Vagina (tissue), 2 donors: ENCODE measurements around the gene TMEM163. TPM values are rescaled to one million over a fixed set of nuclear protein-coding genes. Genes with fewer than 3 reads are reported as not detected.
"Not testable (repeated sequence)": the region's sequence is repeated elsewhere in the genome, so short reads cannot be mapped to it uniquely, and the experiment has no call there.

Experiments used
- DNase-seq, 2 donors: peaks; one replicate each; pipeline ENCODE4 v3.0.0-alpha.2; 2017; ENCODE audit errors: extremely low spot score in 2 of 2
- H3K27ac ChIP-seq: fragments of 200-600 bp; sonication (generic); one replicate; pipeline ENCODE4 v1.5.1; 2019
- H3K27me3 ChIP-seq: fragments of 200-600 bp; sonication (generic); one replicate; pipeline ENCODE4 v1.5.1; 2019
- H3K36me3 ChIP-seq, 2 donors: fragments of 200-600 bp; sonication (generic); one replicate each; pipeline ENCODE4 v1.5.1; 2017 to 2019
- H3K4me1 ChIP-seq: fragments of 200-600 bp; sonication (generic); one replicate; pipeline ENCODE4 v1.5.1; 2019
- H3K4me3 ChIP-seq, 2 donors: fragments of 200-600 bp; sonication (generic); 1 replicate in 1 of 2; 2 replicates in 1 of 2; pipeline ENCODE4 v1.5.1; 2016 to 2019
- H3K9me3 ChIP-seq: fragments of 200-600 bp; sonication (generic); one replicate; pipeline ENCODE4 v1.5.1; 2019
- POLR2A ChIP-seq, 2 donors: fragments of 450-650 bp; IDR thresholded peaks; one replicate each; pipeline ENCODE4 v1.6.1; 2017; ENCODE audit warnings: antibody characterized with exemption in 2 of 2, mild to moderate bottlenecking in 2 of 2, moderate library complexity in 2 of 2
- POLR2AphosphoS5 ChIP-seq, 2 donors: sonication (generic); formaldehyde crosslinking; IDR thresholded peaks; one replicate each; pipeline ENCODE4 v1.9.0; 2017; ENCODE audit warnings: antibody characterized with exemption in 2 of 2, mild to moderate bottlenecking in 2 of 2, low read depth in 1 of 2; ENCODE audit not compliant: insufficient read depth in 1 of 2
- intact Hi-C: fragments of 100-400 bp; cut with DNase I; formaldehyde crosslinking; loops from one replicate; pipeline ENCODE4 v1.15.1; 2023
- total RNA-seq: library from RNA; depleted of rRNA; stranded (reverse); fragments of >200 nt; gene quantifications from one replicate; pipeline ENCODE4 v1.2.3, GENCODE V29; 2016
- TF ChIP-seq, protein P1 (sequence below), 3 experiments: fragments of 450-650 bp in 2 of 3; fragments of 200-600 bp in 1 of 3; sonication (generic) in 1 of 3; IDR thresholded peaks; one replicate each; pipeline ENCODE4 v1.5.1; 2017 to 2019; ENCODE audit warnings: antibody characterized with exemption in 3 of 3, mild to moderate bottlenecking in 2 of 3, moderate library complexity in 2 of 3

The TMEM163 gene
- total RNA-seq, 1 donor from 2014 or later: not detected

DNA sequence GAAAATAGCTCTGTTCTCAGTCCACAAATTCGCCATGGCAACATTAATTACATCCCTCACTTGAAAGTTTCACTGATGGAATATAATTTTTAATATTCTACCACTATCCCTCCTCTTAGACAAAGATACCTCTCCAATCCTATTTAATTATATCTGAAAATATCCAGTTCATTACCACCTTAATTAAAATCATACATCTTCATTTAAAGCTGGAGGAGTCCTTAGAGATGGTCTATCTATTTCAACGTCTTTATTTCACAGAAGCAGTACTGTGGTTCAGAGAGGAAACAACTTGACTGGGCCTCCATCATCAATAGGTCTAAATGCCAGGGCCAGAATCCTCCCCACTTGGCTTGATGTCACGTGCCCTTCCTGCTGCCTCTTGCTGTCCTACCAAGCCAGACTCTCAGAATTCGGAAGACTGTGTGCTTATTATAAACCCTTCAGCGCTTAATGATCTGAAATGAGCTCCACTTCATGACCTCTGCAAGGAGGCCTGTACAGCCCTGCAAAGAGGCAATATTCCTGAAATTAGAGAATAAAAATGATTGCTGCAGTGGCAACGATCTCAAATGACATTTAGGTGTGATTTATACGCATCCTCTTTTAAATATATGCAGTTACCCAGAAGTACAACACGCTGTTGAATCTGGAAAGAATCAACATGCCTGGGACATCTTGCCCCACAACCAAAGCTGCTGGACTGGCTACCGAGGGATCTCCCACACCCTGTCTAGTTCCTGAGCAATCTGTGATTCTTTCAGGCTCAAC is 146.3 kb downstream of the TMEM163 start:
- TF ChIP-seq POLR2AphosphoS5 (IDR thresholded peaks at IDR 0.05; ENCODE audit: insufficient read depth in 1 of 2, low read depth in 1 of 2): no peak
- no peak for TF ChIP-seq POLR2A (IDR thresholded peaks at IDR 0.05)
- TF ChIP-seq, protein P1, sequence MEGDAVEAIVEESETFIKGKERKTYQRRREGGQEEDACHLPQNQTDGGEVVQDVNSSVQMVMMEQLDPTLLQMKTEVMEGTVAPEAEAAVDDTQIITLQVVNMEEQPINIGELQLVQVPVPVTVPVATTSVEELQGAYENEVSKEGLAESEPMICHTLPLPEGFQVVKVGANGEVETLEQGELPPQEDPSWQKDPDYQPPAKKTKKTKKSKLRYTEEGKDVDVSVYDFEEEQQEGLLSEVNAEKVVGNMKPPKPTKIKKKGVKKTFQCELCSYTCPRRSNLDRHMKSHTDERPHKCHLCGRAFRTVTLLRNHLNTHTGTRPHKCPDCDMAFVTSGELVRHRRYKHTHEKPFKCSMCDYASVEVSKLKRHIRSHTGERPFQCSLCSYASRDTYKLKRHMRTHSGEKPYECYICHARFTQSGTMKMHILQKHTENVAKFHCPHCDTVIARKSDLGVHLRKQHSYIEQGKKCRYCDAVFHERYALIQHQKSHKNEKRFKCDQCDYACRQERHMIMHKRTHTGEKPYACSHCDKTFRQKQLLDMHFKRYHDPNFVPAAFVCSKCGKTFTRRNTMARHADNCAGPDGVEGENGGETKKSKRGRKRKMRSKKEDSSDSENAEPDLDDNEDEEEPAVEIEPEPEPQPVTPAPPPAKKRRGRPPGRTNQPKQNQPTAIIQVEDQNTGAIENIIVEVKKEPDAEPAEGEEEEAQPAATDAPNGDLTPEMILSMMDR (IDR thresholded peaks at IDR 0.05): no peak
- no peaks in the 10 kb centered on the region for H3K9me3 ChIP-seq
- no peaks in the 10 kb centered on the region for H3K27me3 ChIP-seq
- no peak for DNase-seq
- no peaks in the 10 kb centered on the region for H3K4me1 ChIP-seq
- intact Hi-C loops: no loop called here
- no peak overlapping the region for H3K4me3 ChIP-seq
- no peak overlapping the region for H3K27ac ChIP-seq
- no peaks in the 10 kb centered on the region for H3K36me3 ChIP-seq

GRCh38 chr2:134570676-134571075 is 148.1 kb downstream of the TMEM163 start:
- no peaks in the 10 kb centered on the region for H3K36me3 ChIP-seq
- no peak overlapping the region for H3K27ac ChIP-seq
- H3K27me3 ChIP-seq: no peaks in the 10 kb centered on the region
- H3K4me3 ChIP-seq: no peak overlapping the region
- TF ChIP-seq POLR2A (IDR thresholded peaks at IDR 0.05) (no peak), POLR2AphosphoS5 (IDR thresholded peaks at IDR 0.05; ENCODE audit: insufficient read depth in 1 of 2, low read depth in 1 of 2) (no peak)
- TF ChIP-seq, protein P1 (IDR thresholded peaks at IDR 0.05): no peak
- no peaks in the 10 kb centered on the region for H3K4me1 ChIP-seq
- no peak for DNase-seq
- H3K9me3 ChIP-seq: no peaks in the 10 kb centered on the region
- intact Hi-C loops: no loop called here

GRCh38 chr2:134568413-134568812 is 150.4 kb downstream of the TMEM163 start:
- no peak for DNase-seq
- Histone ChIP-seq H3K27ac (no peak overlapping the region), H3K9me3 (no peaks in the 10 kb centered on the region), H3K36me3 (no peaks in the 10 kb centered on the region), H3K4me3 (no peak overlapping the region), H3K4me1 (no peaks in the 10 kb centered on the region), H3K27me3 (no peaks in the 10 kb centered on the region)
- TF ChIP-seq, protein P1 (IDR thresholded peaks at IDR 0.05): no peak
- TF ChIP-seq POLR2AphosphoS5 (IDR thresholded peaks at IDR 0.05; ENCODE audit: insufficient read depth in 1 of 2, low read depth in 1 of 2): no peak
- no peak for TF ChIP-seq POLR2A (IDR thresholded peaks at IDR 0.05)
- intact Hi-C loops: no loop called here

- Histone ChIP-seq H3K27ac (no peak overlapping the region), H3K4me3 (no peak overlapping the region), H3K4me1 (no peaks in the 10 kb centered on the region), H3K9me3 (no peaks in the 10 kb centered on the region), H3K36me3 (no peaks in the 10 kb centered on the region), H3K27me3 (no peaks in the 10 kb centered on the region)
- intact Hi-C loops: no loop called here
- no peak for TF ChIP-seq POLR2AphosphoS5 (IDR thresholded peaks at IDR 0.05; ENCODE audit: insufficient read depth in 1 of 2, low read depth in 1 of 2)
- TF ChIP-seq, protein P1 (IDR thresholded peaks at IDR 0.05): no peak
- TF ChIP-seq POLR2A (IDR thresholded peaks at IDR 0.05): no peak
- no peak for DNase-seq
These were observed 151.1 kb downstream of the TMEM163 start for GRCh38 chr2:134567666-134568065.

DNA sequence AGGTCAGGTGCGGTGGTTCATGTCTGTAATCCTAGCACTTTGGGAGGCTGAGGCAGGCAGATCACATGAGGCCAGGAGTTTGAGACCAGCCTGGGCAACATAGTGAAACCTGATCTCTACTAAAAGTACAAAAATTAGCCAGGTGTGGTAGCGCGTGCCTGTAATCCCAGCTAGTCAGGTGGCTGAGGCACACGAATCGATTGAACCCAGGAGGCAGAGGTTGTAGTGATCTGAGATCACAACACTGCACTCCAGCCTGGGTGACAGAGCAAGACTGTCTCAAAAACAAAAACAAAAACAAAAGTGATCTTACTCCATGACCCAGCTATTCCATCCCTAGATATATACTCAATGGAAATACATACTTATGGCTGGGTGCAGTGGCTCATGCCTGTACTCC is 153.8 kb downstream of the TMEM163 start:
- H3K4me3 ChIP-seq, H3K27ac ChIP-seq, intact Hi-C loops, H3K36me3 ChIP-seq, H3K9me3 ChIP-seq, H3K27me3 ChIP-seq, DNase-seq, H3K4me1 ChIP-seq: not testable (repeated sequence)
